Right ventricle myocardium inferior (tissue), 1 donor: ENCODE data around the gene VGLL4. TPM values are rescaled to one million over a fixed set of nuclear protein-coding genes. Genes with fewer than 3 reads are reported as not detected.
A peak's percentile ranks its signal among the peaks of the same experiment; 100 is the strongest.

Experiments
- ATAC-seq: fragments of 200-7000 bp; cut with Tn5 transposase; one replicate; pipeline ENCODE4 v1.9.1; 2020; ENCODE audit warnings: mild to moderate bottlenecking, moderate library complexity
- DNase-seq: peaks from one replicate; pipeline ENCODE4 v3.0.0; 2021; ENCODE audit errors: missing footprints
- intact Hi-C: fragments of 100-400 bp; cut with DNase I; formaldehyde crosslinking; loops from one replicate; pipeline ENCODE4 v1.11.0; 2022
- total RNA-seq: library from RNA; stranded (reverse); fragmentation: NEBNext Ultra II Directional; extraction: Animal tissue kit (Norgen Biotek cat#: 25700); gene quantifications from one replicate; pipeline ENCODE4 v1.2.1, GENCODE V29; 2021
- donor health status: DM: no; HTN: yes; CAD: no; lungs with severe emphysema.

Gene VGLL4
- total RNA-seq, 1 donor from 2014 or later, result 26.8 TPM

- ATAC-seq (no peak), DNase-seq (peak; percentile 13)
- intact Hi-C loops, result no loop called here
Measured at GRCh38 chr3:11546657-11547302, 96.9 kb downstream of the VGLL4 start.

DNA sequence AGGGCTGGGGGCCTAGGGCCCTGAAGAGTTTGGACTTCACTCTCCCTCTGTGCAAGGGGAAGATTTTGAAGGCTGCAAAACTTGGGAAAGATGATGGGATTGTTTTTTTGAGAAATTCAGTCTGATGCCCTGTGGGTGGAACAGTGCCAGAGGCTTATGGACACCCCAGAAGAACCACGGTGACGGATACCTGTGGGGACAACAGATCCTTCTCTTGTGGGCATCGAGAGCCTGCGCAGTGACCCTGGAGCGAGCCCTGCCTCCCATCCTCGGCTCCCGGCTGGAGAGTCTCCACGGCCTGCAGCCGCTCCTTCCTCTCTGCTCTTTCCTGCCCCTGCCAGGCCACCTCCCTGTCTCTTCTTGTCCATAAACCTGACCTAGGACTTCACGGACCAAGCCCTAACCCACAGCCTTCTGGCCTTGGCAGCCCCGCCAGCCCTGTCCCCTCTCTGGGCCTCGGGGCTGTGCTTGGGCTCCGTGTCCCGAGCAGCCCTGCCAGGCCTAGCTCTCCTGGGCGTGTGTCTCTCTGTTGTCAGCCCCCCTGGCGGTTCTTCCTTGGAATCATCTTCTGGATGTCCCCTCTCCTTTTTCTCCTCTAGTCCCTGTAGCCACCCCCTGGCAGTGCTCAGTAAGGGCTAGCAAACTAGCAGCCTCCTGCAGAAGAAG is 98.4 kb downstream of the VGLL4 start:
- intact Hi-C loops, result no loop called here

GRCh38 chr3:11544412-11545181 is 99.1 kb downstream of the VGLL4 start:
- DNase-seq (peak; percentile 64), ATAC-seq (peak; percentile 72)
- intact Hi-C loops, result no loop called here

More for the DNA sequence above, 98.4 kb downstream of the VGLL4 start:
- ATAC-seq (peak; percentile 37), DNase-seq (peak; percentile 45)

DNA sequence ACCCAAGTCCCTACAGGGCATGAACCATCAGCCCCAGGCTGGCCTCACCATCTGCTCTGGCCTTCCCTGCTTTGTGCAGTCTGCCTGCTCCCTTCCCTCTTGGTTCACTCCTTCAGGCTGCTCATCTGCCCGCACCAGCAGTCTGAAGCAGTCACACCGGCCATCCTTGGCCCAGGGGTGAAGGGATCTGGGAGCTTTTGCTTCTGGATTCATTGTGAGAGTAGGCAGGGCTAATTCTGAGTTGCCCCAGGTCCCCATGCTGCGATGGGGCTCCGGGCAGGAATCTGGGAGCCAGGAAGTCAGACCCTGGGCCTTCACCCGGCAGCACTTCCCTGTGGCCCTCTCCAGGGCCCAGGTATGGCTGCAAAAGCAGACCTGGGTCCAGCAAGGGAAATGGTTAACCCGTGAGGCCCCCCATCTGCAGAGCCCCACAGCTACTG is 99.7 kb downstream of the VGLL4 start:
- intact Hi-C loops, result no loop called here
- DNase-seq (peak; percentile 53), ATAC-seq (no peak)

DNA sequence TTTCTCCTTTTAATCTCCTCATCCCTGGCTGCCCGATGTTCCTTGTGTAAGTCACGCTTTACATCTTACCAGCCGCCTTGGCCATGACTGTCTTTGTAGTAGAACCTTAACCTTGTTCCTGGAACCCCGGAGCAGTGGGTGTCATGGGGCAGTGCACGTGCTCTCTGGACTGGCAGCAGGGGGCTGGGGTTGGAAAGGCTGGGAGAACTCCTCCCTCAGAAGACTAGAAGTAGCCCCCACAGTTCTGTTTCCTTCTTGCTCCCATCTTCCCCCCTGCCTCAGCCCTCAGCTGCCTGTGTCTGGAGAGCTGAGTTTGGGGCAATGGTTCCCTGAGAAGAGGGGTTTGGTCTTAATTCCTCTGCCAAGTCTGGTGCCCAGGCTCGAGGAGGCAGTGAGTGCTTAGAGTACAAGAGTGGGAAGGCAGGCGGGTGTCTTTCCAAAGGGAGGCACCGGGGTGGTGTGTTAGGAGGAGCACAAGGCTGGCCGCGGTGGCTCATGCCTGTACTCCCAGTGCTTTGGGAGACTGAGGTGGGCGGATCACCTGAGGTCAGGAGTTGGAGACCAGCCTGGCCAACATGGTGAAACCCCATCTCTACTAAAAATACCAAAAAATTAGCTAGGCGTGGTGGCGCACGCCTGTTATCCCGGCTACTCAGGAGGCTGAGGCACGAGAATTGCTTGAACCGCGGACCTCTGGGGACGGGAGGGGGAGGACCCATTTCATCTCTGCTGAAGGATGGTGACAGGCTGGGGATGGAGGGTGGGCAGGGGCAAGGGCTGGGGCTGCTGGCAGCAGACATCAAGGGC is 100.4 kb downstream of the VGLL4 start:
- intact Hi-C loops, result no loop called here
- DNase-seq (peak; percentile 40), ATAC-seq (no peak)

GRCh38 chr3:11542551-11542950 is 101.2 kb downstream of the VGLL4 start:
- DNase-seq, result peak; percentile 28
- intact Hi-C loops, result no loop called here

GRCh38 chr3:11541321-11542303 is 102.1 kb downstream of the VGLL4 start:
- ATAC-seq (no peak), DNase-seq (no peak)
- intact Hi-C loops, result no loop called here

More at GRCh38 chr3:11542551-11542950, 101.2 kb downstream of the VGLL4 start:
- no peak for ATAC-seq

DNA sequence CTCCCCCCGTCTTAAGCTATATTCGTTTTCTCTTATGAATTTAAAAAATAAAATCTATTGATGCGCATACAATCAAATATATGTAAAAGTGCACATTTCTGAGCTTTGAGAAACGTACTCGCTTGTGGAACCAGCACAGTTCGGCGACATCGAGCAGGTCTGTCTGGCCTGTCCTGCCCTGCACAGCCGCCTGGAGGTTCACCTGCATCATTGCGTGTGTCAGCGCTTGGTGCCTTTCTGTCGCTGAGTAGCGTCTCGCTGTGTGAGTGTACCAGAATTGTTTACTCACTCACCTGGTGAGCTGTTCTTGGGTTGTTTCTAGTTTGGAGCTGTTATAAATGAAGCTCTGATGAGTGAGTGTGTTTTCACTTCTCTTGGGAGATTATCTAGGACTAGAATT is 104.0 kb downstream of the VGLL4 start:
- intact Hi-C loops, result no loop called here
- no peak for ATAC-seq
- DNase-seq, result peak; percentile 11

- ATAC-seq, result no peak
- DNase-seq, result peak; percentile 21
- intact Hi-C loops, result no loop called here
Measured at GRCh38 chr3:11539218-11539617, 104.5 kb downstream of the VGLL4 start.

- no peak for DNase-seq
- no peak for ATAC-seq
- intact Hi-C loops, result no loop called here
Measured at GRCh38 chr3:11538581-11538980, 105.1 kb downstream of the VGLL4 start.

- no peak for DNase-seq
- intact Hi-C loops, result no loop called here
- ATAC-seq, result no peak
Measured at GRCh38 chr3:11536936-11537612, 106.6 kb downstream of the VGLL4 start.

GRCh38 chr3:11536132-11536935 is 107.4 kb downstream of the VGLL4 start:
- DNase-seq, result no peak
- no peak for ATAC-seq
- intact Hi-C loops, result no loop called here

GRCh38 chr3:11535243-11535960 is 108.3 kb downstream of the VGLL4 start:
- ATAC-seq (no peak), DNase-seq (no peak)
- intact Hi-C loops, result no loop called here

DNA sequence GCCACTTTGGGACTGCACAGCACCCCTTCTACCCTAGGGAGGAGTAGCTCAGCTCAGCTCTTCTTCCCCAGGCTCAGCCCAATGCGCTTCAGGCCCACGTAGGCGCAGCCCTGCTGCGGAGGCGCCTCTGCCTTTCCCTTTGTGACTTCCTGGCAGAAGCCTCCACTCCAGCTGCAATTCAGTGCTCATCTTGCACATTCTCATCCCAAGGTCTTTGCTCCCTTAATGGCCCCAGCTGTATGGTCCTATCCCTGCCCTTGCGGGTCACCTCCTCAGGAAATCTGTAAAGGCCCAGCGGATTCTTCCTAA is 109.0 kb downstream of the VGLL4 start:
- intact Hi-C loops, result no loop called here
- ATAC-seq (no peak), DNase-seq (no peak)

GRCh38 chr3:11534011-11534792 is 109.5 kb downstream of the VGLL4 start:
- intact Hi-C loops, result no loop called here
- DNase-seq, result no peak

More at GRCh38 chr3:11534011-11534792, 109.5 kb downstream of the VGLL4 start:
- ATAC-seq, result peak; percentile 56
